DMS 273 treated with DMSO at 0.1 percent for 48 hours (cell line): Measurements from ENCODE around the gene DAO.
"Not testable (repeated sequence)": the region's sequence is repeated elsewhere in the genome, so short reads cannot be mapped to it uniquely, and the experiment has no call there.

Experiments used
- DNase-seq: peaks from one replicate; lab custom pipeline; 2025; lab: John Stamatoyannopoulos, UW

The DAO gene

GRCh38 chr12:108879615-108880254 is at the start of gene DAO:
Gene DAO (plus strand): TSS chr12:108880092. CDS start chr12:108885007, 4,915 bp downstream.
- DNase-seq: no peak

DNA sequence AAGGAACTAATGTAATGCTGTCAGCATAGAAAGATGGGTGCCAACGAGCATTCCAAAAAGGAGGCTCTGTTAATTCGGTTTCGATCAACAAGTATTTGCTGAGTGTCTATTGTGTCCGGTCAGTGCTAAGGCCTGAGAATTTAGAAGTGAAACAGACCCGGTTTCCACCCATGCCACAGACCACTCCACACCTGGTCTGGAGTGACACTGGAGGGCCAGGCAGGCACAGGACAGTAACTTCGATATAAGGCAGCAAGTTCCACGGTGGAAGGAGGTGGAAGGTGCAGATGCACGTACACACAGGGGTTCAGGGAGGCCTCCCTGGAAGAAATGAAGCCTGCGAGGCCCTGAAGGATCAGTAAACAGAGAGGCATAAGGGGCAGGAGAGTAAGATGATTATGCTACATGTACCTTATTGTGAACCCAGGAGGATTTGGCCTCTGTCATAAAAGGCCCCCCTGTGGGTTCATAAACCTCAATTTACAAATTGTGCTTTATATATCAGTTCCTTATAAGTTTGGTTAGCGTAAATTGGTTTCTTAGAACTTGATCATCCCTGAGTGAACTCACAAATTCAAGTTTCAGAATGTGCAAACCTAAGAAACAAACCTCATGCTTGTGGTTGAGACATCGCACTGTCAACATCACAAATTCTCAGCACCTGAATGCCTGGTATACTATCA is 48.4 kb upstream of the DAO start:
- DNase-seq: no peak

- DNase-seq: no peak
These were observed 47.7 kb upstream of the DAO start for GRCh38 chr12:108832208-108832607.

GRCh38 chr12:108832730-108833354 is 47.0 kb upstream of the DAO start:
- no peak for DNase-seq

DNA sequence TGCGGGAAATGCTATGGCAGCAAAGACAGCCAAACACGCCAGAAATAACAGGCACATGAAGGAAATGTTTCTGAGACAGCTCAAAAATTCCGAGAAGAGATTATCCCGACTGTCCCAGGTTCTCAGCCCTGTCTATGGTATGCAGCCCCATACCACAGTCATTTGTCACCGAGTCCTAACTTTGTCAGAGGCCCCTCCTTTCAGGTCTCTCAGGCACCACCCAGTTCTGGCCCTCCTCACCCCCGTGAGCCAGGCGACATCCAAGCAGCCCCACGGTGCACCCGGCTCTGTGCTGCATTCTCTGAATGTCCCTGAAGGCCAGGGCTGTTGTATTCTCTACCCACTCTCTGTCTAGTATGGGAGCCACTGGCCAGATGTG is 46.5 kb upstream of the DAO start:
- DNase-seq: no peak

- DNase-seq: no peak
These were observed 46.0 kb upstream of the DAO start for GRCh38 chr12:108833757-108834472.

DNA sequence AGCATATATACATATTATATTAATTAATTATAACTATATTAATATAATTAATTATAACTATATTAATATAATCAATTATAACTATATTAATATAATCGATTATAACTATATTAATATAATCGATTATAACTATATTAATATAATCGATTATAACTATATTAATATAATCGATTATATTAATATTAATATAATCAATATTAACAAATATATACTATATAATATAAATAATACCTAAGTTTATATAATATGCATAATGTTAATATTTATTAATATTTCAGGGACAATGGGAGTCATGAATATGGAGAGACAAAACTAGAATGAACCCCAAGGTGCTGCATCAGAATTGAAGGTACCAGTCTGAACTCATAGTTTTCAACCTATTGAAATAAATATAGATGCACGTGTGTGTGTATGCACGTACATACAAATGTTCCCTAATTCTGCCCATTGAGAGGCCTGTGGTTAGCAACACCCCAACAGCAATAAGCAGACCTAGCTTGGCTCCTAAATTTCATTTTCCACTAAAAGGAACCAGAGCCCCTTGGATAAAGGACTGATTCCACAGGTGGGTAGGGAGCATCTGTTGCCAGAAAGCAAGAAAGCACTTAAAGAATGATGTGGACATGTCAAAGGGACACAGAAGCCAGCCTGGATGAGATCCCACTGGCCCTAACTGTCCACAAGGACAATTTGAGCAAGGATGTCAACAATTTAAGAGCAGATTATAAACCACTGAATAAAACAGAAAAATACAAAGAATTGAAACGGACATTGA is 43.8 kb upstream of the DAO start:
- DNase-seq: no peak

GRCh38 chr12:108837239-108837638 is 42.7 kb upstream of the DAO start:
- no peak for DNase-seq

GRCh38 chr12:108837680-108838079 is 42.2 kb upstream of the DAO start:
- DNase-seq: no peak

GRCh38 chr12:108838194-108839017 is 41.5 kb upstream of the DAO start:
- DNase-seq: peak; percentile 30

DNA sequence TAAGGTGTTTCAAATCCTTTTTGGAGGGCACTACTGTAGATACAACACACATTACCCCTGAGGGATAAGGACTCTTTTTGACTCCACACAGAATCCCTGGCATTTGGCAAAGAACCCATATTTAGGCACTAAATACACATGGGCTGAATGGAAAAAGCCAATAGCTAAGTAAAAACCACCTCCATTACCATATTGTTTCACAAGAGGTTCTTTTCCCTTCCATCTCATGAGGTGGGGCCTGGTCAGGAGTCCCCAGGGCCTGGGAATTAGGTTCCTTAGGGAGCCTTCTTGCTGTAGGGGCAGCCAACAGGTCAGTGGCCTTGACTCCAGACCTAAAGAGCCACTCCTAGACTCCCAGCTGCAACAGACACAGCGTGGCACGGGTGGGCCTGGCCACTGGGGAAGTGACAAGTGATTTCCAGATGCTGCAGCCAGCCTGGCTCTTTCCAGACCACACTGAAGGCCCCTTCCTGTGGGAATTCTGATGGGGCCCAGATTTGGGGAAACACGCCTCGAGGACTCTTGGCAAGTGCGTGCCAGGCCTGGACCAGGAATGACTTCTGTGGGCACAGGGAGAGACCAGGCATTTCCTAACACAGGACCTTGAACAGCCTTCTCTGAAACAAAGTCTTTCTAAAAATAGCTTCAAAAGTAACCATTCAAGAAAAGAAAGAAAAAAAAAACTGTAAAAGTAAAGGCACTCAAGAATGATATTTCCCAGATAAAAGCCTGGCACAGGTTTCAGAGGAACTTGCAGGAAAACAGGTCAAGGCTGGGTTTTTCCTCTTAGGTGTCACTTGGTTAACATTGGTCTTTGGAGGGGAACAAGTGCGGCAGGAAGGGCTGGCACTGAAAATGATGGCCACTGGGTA is 40.6 kb upstream of the DAO start:
- no peak for DNase-seq

DNA sequence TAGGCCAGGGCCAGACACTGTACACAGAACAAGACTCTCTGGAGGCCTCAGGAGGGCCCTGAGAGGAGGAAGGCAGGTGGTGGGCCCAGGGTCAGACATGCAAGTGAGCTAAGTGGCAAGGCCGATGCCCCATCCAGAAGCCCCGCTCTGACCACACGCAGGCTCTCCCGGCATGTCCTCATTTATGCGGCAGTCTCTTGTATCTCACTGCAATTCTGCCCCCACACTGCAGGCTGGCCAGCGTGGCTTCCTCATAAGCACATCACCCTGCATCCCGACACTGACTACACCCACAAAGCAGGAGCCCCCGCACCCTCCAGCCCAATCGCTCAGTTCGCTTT is 40.0 kb upstream of the DAO start:
- DNase-seq: no peak

DNA sequence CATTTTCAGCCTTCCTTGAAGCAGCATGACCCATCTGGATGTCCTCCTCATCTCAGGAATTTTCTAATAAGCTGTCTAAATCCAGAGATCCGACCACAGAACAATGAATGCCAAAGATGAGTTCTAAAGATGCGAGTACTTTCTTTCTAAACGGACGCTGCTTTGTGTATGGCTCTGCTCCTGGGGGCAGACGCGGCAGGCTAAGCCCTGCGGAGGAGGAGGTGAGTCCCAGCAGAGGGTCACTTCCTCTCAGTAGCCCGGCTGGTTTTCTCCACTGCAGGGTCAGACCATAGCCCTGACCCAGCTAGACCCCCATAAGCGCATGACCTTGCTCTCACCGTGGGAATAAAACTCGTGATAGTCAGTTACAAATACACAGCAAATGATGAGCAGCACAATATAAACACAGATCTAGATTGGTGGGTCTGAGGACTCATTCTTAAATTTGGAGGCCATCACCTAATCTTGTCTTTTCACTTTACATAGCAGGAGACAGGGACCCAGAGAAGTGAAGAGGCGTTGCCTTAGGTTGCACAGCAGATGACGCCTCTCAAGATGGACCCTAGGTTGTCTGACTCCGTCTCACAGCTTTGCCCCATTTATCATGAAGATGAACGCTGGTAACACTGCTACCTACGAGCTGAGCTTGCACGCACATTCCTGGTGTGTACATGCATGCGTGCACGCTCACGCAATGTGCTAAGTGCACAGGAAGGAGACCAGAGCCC is 39.1 kb upstream of the DAO start:
- DNase-seq: no peak

- DNase-seq: not testable (repeated sequence)
These were observed 38.1 kb upstream of the DAO start for GRCh38 chr12:108841825-108842224.

GRCh38 chr12:108842361-108842760 is 37.5 kb upstream of the DAO start:
- DNase-seq: no peak

DNA sequence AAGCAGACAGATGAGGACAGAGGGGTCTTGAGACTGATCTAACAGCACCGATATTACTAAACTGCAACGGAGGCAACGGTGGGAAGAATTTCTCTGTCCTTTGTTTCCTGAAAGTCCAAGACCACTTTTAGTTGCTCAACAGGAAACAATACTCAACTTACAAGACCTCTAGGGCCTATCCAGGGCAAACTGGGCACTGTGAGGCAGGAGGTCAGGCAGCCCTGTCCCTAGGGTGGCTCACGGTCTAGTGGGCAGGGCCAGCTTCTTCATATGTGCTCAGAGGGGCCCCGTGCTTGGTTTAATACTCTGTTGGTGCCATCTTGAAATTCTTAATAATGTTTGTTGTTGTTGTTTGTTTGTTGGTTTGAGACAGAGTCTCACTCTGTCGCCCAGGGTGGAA is 36.7 kb upstream of the DAO start:
- no peak for DNase-seq

- DNase-seq: no peak
These were observed 34.2 kb upstream of the DAO start for GRCh38 chr12:108845696-108846095.

DNA sequence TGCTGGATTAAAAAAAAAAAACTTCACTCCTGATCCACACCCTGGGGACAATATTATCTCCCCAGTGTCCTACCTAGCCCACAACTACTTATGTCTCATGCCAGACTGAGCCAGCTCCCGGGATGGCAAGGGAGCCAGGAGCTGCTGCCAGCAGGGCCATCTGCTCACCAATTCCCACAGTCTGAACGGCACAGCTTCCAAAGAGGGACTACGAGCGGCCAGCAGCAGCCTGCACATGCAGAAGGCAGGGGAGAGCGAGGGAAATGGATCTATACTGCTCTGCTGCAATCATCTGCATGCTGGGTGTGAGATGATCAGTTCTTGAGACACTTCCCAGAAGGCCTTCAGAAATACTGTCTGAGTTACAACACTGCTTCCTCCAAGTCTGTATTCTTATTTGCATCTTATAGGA is 33.6 kb upstream of the DAO start:
- peak; percentile 85 for DNase-seq

DNA sequence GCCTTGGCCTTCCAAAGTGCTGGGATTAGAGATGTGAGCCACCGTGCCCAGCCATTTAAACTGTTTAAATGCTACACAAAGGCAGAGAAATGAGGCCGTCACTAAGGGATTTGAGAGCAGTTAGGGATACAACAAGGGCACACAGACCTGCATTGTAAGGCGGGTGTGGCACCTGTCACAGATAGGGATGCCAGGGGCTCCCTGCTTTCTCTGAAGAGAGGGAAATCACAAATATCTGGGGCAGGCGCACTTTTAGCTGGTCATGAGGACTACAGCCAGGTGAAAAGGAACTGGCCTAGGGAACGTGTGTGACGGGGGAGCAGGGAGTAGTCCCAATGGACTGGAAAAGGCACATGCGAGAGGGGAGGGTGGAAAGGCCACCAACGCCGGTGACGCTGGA is 32.2 kb upstream of the DAO start:
- DNase-seq: no peak

DNA sequence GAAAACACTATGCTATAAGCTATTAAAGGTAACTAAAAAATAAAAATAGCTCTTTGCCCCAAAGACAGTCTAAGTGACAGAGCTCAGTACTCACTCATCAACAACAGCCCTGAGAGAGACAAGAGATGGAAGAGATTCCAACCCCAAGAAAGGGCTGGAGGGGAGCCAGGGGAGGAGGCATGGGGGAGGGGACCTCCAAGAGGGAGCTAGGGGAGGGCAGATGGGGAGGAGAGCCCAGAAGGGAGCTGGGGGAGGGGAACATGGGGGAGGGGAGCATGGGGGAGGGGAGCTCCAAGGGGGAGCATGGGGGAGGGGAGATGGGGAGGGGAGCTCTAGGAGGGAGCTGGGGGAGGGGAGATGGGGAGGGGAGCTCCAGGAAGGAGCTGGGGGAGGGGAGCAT is 30.2 kb upstream of the DAO start:
- no peak for DNase-seq
